Esophagus squamous epithelium (tissue), 4 donors: ENCODE results near the gene IGDCC3.

Source experiments
- CTCF ChIP-seq, 6 experiments: fragments of 450-650 bp in 4 of 6; fragments of 200-600 bp in 2 of 6; sonication (generic) in 2 of 6; IDR thresholded peaks; one replicate each; pipeline ENCODE4 v1.5.1; 2016 to 2019; ENCODE audit warnings: antibody characterized with exemption in 6 of 6, mild to moderate bottlenecking in 4 of 6, moderate library complexity in 4 of 6
- POLR2A ChIP-seq, 4 donors: fragments of 450-650 bp; IDR thresholded peaks; one replicate each; pipeline ENCODE4 v1.6.1; 2017; ENCODE audit warnings: antibody characterized with exemption in 4 of 4, mild to moderate bottlenecking in 4 of 4, moderate library complexity in 3 of 4

GRCh38 chr15:65392368-65392767, 14.6 kb upstream of the IGDCC3 start:
- no peak for TF ChIP-seq CTCF (IDR thresholded peaks at IDR 0.05)
- no peak for TF ChIP-seq POLR2A (IDR thresholded peaks at IDR 0.05)
